NCI-H2029 treated with DMSO at 0.1 percent for 48 hours (cell line): Measurements from ENCODE around the gene BLACAT1.
A peak's percentile ranks its signal among the peaks of the same experiment; 100 is the strongest.

ENCODE experiments used
- DNase-seq: peaks from one replicate; lab custom pipeline; 2025; lab: John Stamatoyannopoulos, UW

BLACAT1 gene

DNA sequence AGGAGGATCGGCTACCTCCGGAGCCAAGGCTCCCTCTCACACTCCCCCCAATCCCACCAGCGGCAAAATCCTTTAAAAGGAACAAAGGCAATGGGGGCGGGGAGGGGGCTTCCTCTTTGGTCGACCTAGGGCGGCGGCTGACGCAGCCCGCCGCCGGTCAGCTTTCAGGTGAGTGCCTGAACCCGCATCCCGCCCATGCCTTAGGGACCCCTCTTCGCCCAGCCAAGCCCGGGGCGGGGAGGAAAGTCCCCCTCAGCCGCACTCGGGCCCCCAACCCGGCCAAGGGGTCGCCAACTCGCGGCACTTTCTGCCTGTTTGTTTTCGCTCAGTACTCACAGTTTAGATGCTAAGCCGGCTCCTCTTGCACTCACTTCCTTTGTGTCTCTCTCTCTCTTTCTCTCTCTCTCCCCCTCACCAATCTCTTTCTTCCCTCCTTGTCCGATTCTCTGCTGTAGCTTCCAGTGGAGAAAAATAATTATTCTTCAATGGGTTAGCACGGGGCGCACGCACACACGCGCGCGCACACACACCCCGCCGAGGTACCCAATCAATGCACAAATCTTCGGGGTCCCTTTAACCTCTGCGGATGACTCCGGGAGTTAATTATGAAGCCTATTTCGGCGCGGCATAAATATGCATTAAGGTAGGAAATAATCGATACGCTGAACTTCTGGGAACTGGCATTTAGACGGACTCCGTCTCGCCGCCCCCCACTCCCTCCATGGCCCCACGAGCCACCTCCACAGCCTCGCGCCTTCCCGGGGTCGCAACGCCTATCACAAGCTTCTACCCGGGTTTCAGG is at the start of gene BLACAT1:
BLACAT1 (minus strand) TSS at position 465 of the 802 bp plus-strand sequence.
- DNase-seq = no peak

- DNase-seq = no peak
Observed at GRCh38 chr1:205505076-205505729, 49.4 kb upstream of the BLACAT1 start.

DNA sequence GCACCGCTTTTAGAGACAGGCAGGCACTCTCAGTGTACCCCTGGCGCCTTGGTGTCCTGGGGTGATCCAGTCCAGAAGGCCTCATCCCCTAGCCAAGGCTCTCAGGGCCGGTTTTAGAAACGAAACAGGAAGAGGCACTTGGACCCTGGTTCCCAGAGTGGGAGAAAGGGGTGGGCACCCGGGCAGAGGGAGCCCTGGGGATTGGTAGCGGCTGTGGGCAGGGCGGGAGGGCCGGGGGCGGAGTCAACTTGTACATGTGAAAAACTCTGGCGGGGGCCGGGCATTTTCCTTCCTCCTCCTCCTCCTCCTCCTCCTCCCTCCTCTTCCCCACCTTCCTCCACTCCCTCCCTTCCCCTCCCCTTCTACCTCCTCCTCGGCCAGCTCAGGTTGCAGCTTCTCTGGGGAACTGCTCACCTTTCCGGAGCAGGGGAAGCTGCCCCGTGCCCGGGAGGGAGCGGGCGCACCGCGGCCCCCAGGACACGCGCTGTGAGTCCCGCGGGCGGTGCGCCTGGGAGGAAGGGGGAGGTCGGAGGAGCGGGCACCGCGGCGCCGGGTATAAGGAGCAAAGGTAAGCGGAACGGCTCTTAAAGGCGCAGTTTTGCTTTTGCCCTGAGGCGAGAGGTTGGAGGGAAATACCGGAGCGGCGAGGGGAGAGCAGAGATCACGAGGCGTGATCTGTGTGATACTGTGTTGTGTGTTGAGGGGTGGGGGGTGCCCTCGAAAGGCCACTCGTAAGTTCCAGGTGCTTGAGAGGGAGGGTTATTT is 48.6 kb upstream of the BLACAT1 start, which contains the start of gene CDK18:
CDK18 (plus strand) TSS at position 359 of the 765 bp plus-strand sequence. CDS start 18,499 bp downstream, outside the sequence.
- DNase-seq = peak; percentile 72

- no peak for DNase-seq
Observed at GRCh38 chr1:205502992-205503391, 47.1 kb upstream of the BLACAT1 start.

DNA sequence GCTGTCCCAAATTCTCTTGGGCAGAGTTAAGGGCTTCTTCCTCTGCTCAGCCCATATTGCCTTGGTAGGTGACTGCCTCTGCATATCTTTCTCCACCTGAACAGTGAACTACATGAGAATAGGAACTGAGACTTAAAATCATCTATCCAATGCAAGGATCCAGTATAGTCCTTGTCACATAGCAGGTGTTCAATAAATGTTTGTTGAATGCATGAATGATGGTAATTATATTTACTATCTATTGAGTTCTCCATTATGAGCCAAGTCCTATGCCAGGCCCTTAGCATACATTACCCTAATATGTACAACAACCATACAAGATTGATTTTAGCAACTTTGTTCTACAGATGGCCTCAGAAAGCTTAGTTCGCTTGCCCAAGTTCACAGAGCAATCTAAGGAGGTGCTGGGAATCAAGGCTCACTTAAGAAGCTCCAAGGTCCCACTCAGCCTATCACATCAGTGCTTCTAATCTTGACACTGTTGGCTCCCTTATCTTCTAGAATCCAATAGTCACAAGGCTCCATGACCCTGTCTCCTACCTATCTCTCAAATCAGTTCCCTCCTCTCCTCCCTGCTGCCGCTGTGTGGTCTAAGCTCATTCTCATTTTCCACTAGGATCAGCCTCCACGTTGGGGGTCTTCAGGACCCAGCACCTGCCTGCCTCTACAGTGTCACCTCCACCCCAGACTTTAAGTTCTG is 46.4 kb upstream of the BLACAT1 start:
- DNase-seq = no peak

DNA sequence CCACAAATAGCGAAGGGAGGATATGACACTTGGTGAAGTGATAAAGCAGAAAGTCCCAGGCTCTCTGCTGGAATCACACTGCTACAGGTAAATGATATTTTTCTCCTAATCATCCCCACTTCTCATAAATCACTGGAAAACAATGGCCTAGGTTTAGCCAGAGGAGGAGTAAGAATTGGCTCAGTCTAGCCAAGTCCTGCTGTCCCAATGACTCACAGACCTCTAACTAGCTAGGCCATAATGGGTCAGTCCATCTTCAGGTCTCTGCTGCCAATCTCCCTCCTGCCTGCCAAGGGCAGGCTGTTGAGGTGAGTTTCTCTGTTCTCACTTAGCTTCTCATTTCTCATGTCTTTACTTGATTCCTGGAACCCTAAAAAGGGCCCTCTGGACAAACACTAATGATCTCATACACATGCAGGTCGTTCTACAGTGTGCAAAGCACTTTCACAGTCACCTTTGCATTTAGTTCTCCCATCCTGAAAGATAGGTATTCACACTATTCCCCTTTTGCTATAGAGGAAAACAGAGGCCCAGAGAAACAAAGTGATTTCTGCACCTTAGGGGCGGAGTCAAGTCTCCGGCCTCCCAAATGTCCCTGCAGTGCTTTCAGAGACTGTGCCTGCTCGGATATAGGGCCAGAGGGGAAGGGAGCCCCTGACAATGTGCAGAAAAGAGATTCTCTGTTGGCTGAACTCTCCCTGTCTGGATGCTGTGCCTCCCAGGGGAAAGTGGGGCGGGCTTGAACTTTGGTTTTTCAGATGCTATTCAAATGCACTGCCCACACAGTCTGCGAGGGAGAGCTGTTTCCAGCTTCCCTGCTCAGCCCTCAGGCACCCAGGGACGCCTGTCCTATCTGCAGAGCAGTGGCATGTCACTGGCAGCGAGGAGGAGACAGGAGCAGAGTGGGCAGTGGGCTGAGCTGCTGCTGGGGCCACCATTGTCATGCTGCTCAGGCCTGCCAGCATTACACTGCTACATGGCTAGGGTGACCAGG is 44.7 kb upstream of the BLACAT1 start:
- DNase-seq = no peak

DNA sequence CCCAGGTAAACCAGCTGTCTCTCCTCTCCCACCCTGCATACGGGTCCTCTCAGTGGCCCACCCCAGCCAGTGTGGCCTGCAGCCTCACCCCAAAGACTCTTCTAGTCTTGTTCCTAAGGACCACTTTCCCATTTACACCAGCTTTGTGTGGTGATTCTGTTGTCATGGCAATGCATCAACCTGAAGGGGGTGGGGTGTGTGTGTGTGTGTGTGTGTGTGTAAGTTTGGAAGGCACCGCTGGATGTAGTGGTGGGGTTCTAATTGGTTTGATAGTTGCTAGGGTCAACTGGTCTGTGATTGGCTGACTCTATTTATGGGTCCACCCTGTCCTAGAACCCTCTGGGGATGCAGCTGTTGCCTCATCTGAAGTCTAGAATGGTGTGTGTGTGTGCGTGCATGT is 43.9 kb upstream of the BLACAT1 start:
- no peak for DNase-seq

- peak; percentile 35 for DNase-seq
Observed at GRCh38 chr1:205497351-205497750, 41.5 kb upstream of the BLACAT1 start.

- no peak for DNase-seq
Observed at GRCh38 chr1:205496661-205497060, 40.8 kb upstream of the BLACAT1 start.

- DNase-seq = no peak
Observed at GRCh38 chr1:205495237-205495823, 39.5 kb upstream of the BLACAT1 start.

DNA sequence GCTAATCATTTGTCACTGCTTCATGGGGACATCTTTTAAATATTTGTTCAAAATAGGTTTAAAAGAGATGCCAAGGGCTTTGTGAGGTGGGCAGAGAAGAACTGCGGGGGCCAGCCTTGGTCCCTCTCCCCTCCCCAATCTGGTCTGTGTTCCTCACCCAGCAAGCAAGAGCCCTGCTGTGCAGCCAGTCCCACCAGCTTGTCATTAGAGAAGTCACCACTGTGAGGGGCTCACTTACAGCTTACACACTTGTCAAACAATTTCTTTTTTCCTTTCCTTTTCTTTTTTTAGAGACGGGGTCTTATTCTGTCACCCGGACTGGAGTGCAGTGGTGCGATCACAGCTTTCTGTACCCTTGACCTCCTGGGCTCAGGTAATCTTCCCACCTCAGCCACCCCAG is 38.3 kb upstream of the BLACAT1 start:
- DNase-seq = no peak

- DNase-seq = no peak
Observed at GRCh38 chr1:205493241-205494085, 37.6 kb upstream of the BLACAT1 start.

DNA sequence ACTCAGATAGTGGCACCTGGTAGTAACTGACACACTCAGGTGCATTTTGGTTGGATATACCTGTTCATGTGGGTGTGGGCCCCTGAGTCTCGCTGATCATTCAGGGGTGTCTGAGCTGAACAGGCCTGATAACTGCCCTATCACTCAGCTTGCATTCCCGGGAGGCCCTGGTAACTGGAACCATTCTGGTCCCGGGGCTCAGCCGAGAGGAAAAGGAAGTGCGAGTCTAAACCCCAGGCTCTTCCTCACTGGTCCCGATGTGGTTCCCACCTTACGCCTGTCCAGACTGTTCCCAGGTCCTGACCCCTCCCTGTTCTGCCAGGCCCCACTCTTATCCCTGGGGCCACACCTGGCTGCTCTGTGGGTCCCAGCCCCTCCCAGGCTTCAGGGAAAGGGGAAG is 36.9 kb upstream of the BLACAT1 start:
- DNase-seq = no peak

DNA sequence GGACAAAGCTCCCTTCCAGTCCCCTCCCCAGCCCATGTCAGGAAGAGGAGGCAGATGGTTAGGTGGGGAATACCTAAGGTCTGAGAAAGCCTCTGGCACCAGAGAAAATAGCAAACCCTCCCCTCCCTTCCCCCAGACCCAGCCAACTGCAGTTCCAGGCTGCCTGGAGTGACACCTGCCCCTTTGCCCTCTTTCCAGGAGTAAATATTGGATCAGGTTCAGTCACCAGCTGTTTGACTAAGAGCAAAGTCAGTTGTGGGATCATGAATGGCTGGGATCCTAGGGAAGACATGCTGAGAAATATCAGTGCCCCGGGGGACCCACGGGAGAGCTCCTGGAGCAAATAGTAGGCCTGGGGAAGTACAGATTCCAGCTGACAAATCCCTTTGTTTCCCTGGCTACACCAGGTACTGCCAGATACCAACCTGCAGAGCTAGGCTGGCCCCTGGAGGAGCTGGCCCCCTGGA is 36.4 kb upstream of the BLACAT1 start:
- no peak for DNase-seq

- no peak for DNase-seq
Observed at GRCh38 chr1:205491794-205492193, 35.9 kb upstream of the BLACAT1 start.

DNA sequence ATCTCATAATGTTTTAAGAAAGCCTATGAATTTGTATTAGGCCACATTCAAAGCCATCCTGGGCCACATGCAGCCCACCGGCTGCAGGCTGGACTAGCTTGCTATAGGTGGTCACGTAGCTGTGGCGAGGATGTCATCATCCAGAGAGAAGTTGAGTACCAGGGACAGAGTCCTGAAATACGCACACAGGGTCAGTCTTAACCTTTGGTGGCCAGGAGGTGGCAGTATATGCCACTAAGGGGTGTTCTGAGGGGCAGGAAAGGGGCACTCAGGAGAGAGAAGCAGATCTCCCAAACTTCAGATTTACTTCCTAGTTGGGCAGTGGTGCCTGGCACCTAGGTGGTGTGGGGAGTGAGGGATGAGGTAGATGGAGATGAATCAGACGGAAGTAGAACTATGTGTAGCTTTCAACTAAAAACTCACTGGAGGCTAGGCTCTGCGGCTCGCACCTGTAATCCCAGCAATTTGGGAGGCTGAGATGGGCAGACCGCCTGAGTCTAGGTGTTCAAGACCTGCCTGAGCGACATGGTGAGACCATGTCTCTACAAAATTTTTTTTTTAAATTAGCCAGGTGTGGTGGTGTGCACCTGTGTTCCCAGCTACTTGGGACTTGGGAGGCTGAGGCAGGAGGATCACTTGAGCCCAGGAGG is 32.4 kb upstream of the BLACAT1 start:
- peak; percentile 63 for DNase-seq

- DNase-seq = no peak
Observed at GRCh38 chr1:205486258-205486657, 30.4 kb upstream of the BLACAT1 start.
